Gastroesophageal sphincter (tissue), 4 donors: ENCODE data around the gene ITCH. TPM values are rescaled to one million over a fixed set of nuclear protein-coding genes. Genes with fewer than 3 reads are reported as not detected.

Source experiments
- ATAC-seq: fragments of 150-250 bp; one replicate; pipeline ENCODE4 v1.9.1; 2016; ENCODE audit warnings: mild to moderate bottlenecking, moderate library complexity
- H3K27ac ChIP-seq, 4 donors: fragments of 200-600 bp; sonication (generic) in 3 of 4; 1 replicate in 3 of 4; 2 replicates in 1 of 4; pipeline ENCODE4 v1.5.1; 2016 to 2019
- H3K27me3 ChIP-seq: fragments of 200-600 bp; sonication (generic); one replicate; pipeline ENCODE4 v1.5.1; 2019
- H3K36me3 ChIP-seq, 2 donors: fragments of 200-600 bp; sonication (generic); one replicate each; pipeline ENCODE4 v1.5.1; 2019; ENCODE audit warnings: control low read depth in 1 of 2
- H3K4me1 ChIP-seq, 3 donors: fragments of 200-600 bp; sonication (generic); 1 replicate in 2 of 3; 2 replicates in 1 of 3; pipeline ENCODE4 v1.5.1; 2016 to 2019; ENCODE audit warnings: control low read depth in 2 of 3
- H3K4me3 ChIP-seq, 2 donors: fragments of 200-600 bp; sonication (generic); one replicate each; pipeline ENCODE4 v1.5.1; 2019; ENCODE audit warnings: mild to moderate bottlenecking in 1 of 2, moderate library complexity in 1 of 2
- H3K9me3 ChIP-seq, 3 donors: fragments of 200-600 bp; sonication (generic); one replicate each; pipeline ENCODE4 v1.5.1; 2017 to 2019; ENCODE audit warnings: control low read depth in 2 of 3
- CTCF ChIP-seq, 4 experiments: fragments of 200-600 bp in 2 of 4; fragments of 450-650 bp in 2 of 4; sonication (generic) in 1 of 4; IDR thresholded peaks; one replicate each; pipeline ENCODE4 v1.5.1; 2017 to 2019; ENCODE audit warnings: antibody characterized with exemption in 4 of 4, mild to moderate bottlenecking in 2 of 4, moderate library complexity in 2 of 4
- EP300 ChIP-seq: sonication (generic); formaldehyde crosslinking; IDR thresholded peaks from one replicate; pipeline ENCODE4 v1.6.1; 2017; ENCODE audit warnings: antibody characterized with exemption, mild to moderate bottlenecking
- POLR2A ChIP-seq, 2 donors: fragments of 450-650 bp; IDR thresholded peaks; one replicate each; pipeline ENCODE4 v1.6.1; 2017; ENCODE audit warnings: antibody characterized with exemption in 2 of 2, mild to moderate bottlenecking in 2 of 2, moderate library complexity in 1 of 2
- POLR2AphosphoS5 ChIP-seq: sonication (generic); formaldehyde crosslinking; IDR thresholded peaks from one replicate; pipeline ENCODE4 v1.6.1; 2017; ENCODE audit warnings: antibody characterized with exemption
- whole genome bisulfite sequencing, 2 donors: methylation state at CpG; one replicate each; pipeline ENCODE4 v1.1.5; 2018; ENCODE audit warnings: low coverage in 1 of 2; 5-methylcytosine and 5-hydroxymethylcytosine counted together
- total RNA-seq, 4 donors: library from RNA; depleted of rRNA; stranded (reverse); fragments of >200 nt; gene quantifications; one replicate each; pipeline ENCODE4 v1.1.0, GENCODE V29; 2016

Gene ITCH
- total RNA-seq, 4 donors from 2014 or later: 59.5 to 75.5 (median 65.1) TPM

- ATAC-seq: no peak
- H3K4me3 ChIP-seq: no peak overlapping the region
- peaks cover 7 to 91% (median 37%) of the 10 kb centered on the region in 3 donors for H3K4me1 ChIP-seq
- TF ChIP-seq CTCF (IDR thresholded peaks at IDR 0.05) (no peak), POLR2AphosphoS5 (no peak), POLR2A (IDR thresholded peaks at IDR 0.05) (no peak)
- WGBS, 2 donors: 42 to 65% methylated on average over 2 to 4 of the region's 5 CpGs
- H3K27me3 ChIP-seq: no peaks in the 10 kb centered on the region
- no peaks in the 10 kb centered on the region for H3K9me3 ChIP-seq
- H3K27ac ChIP-seq: peak overlapping the region; percentile 52 to 88 (median 84)
- peaks cover 0 to 49% of the 10 kb centered on the region in 2 donors for H3K36me3 ChIP-seq
Observed at GRCh38 chr20:34526466-34526865, 163.4 kb downstream of the ITCH start.

DNA sequence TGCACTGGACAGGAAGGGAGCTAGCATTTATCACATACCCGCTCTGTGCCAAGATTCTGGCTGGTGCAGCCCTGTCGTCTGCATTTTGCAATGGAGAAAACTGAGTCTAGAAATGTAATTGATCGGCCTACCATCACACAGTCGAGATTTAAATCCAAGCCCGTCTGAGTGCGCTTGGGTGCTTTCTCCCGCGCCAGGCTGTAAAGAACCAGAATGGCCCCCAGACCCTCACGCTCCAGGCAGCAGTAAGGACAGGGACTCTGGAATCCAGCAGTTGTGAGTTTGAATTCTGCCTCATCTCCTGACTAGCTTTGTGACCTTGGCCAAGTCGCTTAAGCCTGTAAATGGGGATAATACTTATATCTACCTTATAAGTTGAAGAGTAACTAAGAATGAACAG lies 163.9 kb downstream of the ITCH start:
- 67 to 87% methylated on average over 2 to 10 of the region's 10 CpGs for WGBS, 2 donors
- no peak for ATAC-seq
- peak overlapping the region in 3 of 4 donors; percentile 81 to 88 (median 87) for H3K27ac ChIP-seq
- H3K4me3 ChIP-seq: no peak overlapping the region
- no peaks in the 10 kb centered on the region for H3K9me3 ChIP-seq
- no peaks in the 10 kb centered on the region for H3K27me3 ChIP-seq
- H3K4me1 ChIP-seq: peaks cover 7 to 91% (median 37%) of the 10 kb centered on the region in 3 donors
- peaks cover 0 to 54% of the 10 kb centered on the region in 2 donors for H3K36me3 ChIP-seq
- no peak for TF ChIP-seq POLR2A (IDR thresholded peaks at IDR 0.05)
- TF ChIP-seq POLR2AphosphoS5: no peak
- TF ChIP-seq CTCF (IDR thresholded peaks at IDR 0.05): no peak
- TF ChIP-seq EP300: no peak

DNA sequence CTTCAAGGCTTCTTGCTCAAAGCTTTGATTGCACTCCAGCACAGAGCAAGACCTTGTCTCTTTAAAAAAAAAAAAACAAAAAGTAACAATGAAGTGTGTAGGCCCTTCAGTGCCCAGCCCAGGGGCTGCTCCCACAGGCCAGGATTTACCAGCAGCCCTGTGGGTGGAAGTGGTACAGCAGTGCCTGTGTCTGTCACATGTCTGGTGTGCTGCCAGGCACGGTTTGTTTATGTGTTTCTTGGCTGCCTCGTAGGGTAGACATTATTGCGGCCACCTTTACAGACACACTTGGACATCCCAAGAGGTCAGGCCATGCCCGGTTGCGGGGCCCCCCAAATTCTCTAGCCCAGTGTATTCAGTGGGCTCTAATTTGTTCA lies 165.8 kb downstream of the ITCH start:
- Histone ChIP-seq H3K27ac (peak overlapping the region in 3 of 4 donors; percentile 26 to 53 (median 44)), H3K36me3 (peaks cover 0 to 73% of the 10 kb centered on the region in 2 donors), H3K9me3 (no peaks in the 10 kb centered on the region), H3K4me3 (no peak overlapping the region), H3K4me1 (peaks cover 7 to 86% (median 25%) of the 10 kb centered on the region in 3 donors), H3K27me3 (no peaks in the 10 kb centered on the region)
- TF ChIP-seq POLR2AphosphoS5 (no peak), CTCF (IDR thresholded peaks at IDR 0.05) (peak in 1 of 4 experiments; percentile 17)
- 52% methylated on average over 5 of the region's 5 CpGs; no CpG with 5 or more reads in 1 of the 2 donors for WGBS, 2 donors
- no peak for ATAC-seq

DNA sequence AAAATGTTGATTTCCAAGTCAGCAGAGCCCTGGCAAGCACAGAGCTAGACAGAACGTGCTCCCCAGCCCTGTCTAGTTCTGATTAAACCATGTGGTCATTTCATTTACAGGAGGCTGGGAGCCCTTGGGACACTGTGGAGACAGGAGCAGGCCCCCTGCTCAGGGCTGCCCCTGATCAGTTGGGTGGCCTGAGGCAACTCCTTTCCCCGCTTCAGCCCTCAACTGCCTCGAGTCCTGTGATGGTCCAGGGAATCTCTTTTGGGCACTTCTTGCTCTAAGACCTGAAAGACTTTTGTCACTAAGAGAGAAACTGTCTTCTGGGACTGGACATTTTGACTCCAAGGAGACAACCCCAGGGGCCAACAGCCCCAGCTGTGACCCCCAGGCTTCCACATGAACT lies 166.7 kb downstream of the ITCH start:
- 50 to 83% methylated on average over 1 to 2 of the region's 3 CpGs for WGBS, 2 donors
- TF ChIP-seq POLR2AphosphoS5 (no peak), CTCF (IDR thresholded peaks at IDR 0.05) (no peak), EP300 (no peak), POLR2A (IDR thresholded peaks at IDR 0.05) (no peak)
- H3K36me3 ChIP-seq: peaks cover 0 to 82% of the 10 kb centered on the region in 2 donors
- H3K4me1 ChIP-seq: peaks cover 7 to 77% (median 20%) of the 10 kb centered on the region in 3 donors
- ATAC-seq: no peak
- no peaks in the 10 kb centered on the region for H3K27me3 ChIP-seq
- H3K9me3 ChIP-seq: no peaks in the 10 kb centered on the region
- no peak overlapping the region for H3K4me3 ChIP-seq
- H3K27ac ChIP-seq: peak overlapping the region in 2 of 4 donors; percentile 5 to 44

DNA sequence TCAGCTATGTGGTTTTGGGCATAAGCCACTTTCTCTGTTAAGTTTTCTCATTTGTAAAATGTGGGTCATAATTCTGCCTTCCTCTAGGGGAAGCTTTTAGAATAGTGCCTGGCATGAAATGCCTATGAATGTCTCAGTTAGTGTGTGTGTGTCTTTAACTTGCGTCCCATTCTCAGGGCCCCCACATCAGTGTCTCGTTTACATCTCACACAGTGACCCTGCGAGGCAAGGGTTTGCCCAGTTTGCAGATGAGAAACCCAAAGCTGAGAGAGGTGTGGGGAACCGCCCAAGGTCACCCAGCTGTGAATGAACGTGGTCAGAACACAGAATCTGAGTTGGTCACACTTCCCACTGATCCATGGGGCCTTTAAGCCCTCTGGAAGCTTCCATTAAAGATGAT lies 167.3 kb downstream of the ITCH start:
- H3K36me3 ChIP-seq: peaks cover 0 to 88% of the 10 kb centered on the region in 2 donors
- ATAC-seq: no peak
- H3K27ac ChIP-seq: no peak overlapping the region
- H3K4me3 ChIP-seq: no peak overlapping the region
- H3K27me3 ChIP-seq: no peaks in the 10 kb centered on the region
- 79 to 87% methylated on average over 2 to 3 of the region's 5 CpGs for WGBS, 2 donors
- TF ChIP-seq POLR2A (IDR thresholded peaks at IDR 0.05): no peak
- TF ChIP-seq EP300: no peak
- peaks cover 7 to 71% (median 17%) of the 10 kb centered on the region in 3 donors for H3K4me1 ChIP-seq
- no peaks in the 10 kb centered on the region for H3K9me3 ChIP-seq
